H9 (cell line): ENCODE results near the gene PARD6G. TPM values are rescaled to one million over a fixed set of nuclear protein-coding genes. Genes with fewer than 3 reads are reported as not detected.
"Not testable (repeated sequence)": the region's sequence is repeated elsewhere in the genome, so short reads cannot be mapped to it uniquely, and the experiment has no call there.

ENCODE experiments used
- DNase-seq: peaks from one replicate; pipeline ENCODE4 v3.0.0-alpha.2; 2017
- H2AFZ ChIP-seq: one replicate; pipeline ENCODE4 v1.6.1; 2013; ENCODE audit warnings: mild to moderate bottlenecking, low read length, control low read depth, moderate library complexity
- H2AK5ac ChIP-seq: 2 replicates; pipeline ENCODE4 v1.6.1; 2013; ENCODE audit warnings: low read length, control low read depth, mixed read lengths; ENCODE audit not compliant: insufficient read length
- H2BK120ac ChIP-seq: one replicate; pipeline ENCODE4 v1.6.1; 2013; ENCODE audit warnings: low read depth, mild to moderate bottlenecking, low read length, control low read depth, inconsistent platforms; ENCODE audit not compliant: poor library complexity, severe bottlenecking
- H2BK12ac ChIP-seq: 2 replicates; pipeline ENCODE4 v1.6.1; 2013; ENCODE audit warnings: low read length, control low read depth, mixed read lengths, low read depth; ENCODE audit not compliant: insufficient read length
- H2BK15ac ChIP-seq: 2 replicates; pipeline ENCODE4 v1.6.1; 2013; ENCODE audit warnings: low read depth, low read length, control low read depth
- H2BK20ac ChIP-seq: one replicate; pipeline ENCODE4 v1.6.1; 2013; ENCODE audit warnings: low read depth, mild to moderate bottlenecking, low read length, control low read depth, inconsistent platforms; ENCODE audit not compliant: poor library complexity, severe bottlenecking
- H2BK5ac ChIP-seq: 2 replicates; pipeline ENCODE4 v1.6.1; 2013; ENCODE audit warnings: low read length, control low read depth, mixed read lengths; ENCODE audit not compliant: insufficient read length
- H3K14ac ChIP-seq: 2 replicates; pipeline ENCODE4 v1.6.1; 2013; ENCODE audit warnings: low read length, control low read depth; ENCODE audit not compliant: insufficient read depth
- H3K18ac ChIP-seq: 2 replicates; pipeline ENCODE4 v1.6.1; 2013; ENCODE audit warnings: low read depth, mild to moderate bottlenecking, mixed read lengths, low read length, control low read depth; ENCODE audit not compliant: insufficient read length
- H3K23ac ChIP-seq: 2 replicates; pipeline ENCODE4 v1.6.1; 2013; ENCODE audit warnings: low read length, control low read depth, mixed read lengths, low read depth; ENCODE audit not compliant: insufficient read length
- H3K23me2 ChIP-seq: 2 replicates; pipeline ENCODE4 v1.6.1; 2013; ENCODE audit warnings: low read depth, mild to moderate bottlenecking, mixed read lengths, low read length, control low read depth; ENCODE audit not compliant: insufficient read length, poor library complexity, severe bottlenecking
- H3K27ac ChIP-seq: 2 replicates; pipeline ENCODE4 v1.5.1; 2013; ENCODE audit warnings: low read length, control low read depth, mixed read lengths, low read depth; ENCODE audit not compliant: insufficient read length
- H3K27me3 ChIP-seq: 2 replicates; pipeline ENCODE4 v1.6.1; 2013; ENCODE audit warnings: low read length, control low read depth, inconsistent platforms; ENCODE audit not compliant: insufficient read depth
- H3K4ac ChIP-seq: 2 replicates; pipeline ENCODE4 v1.6.1; 2013; ENCODE audit warnings: low read depth, mild to moderate bottlenecking, control low read depth, inconsistent platforms, low read length, moderate library complexity
- H3K4me1 ChIP-seq: 2 replicates; pipeline ENCODE4 v1.6.1; 2013; ENCODE audit warnings: low read length, control low read depth, inconsistent platforms; ENCODE audit not compliant: insufficient read depth
- H3K4me2 ChIP-seq: 2 replicates; pipeline ENCODE4 v1.6.1; 2013; ENCODE audit warnings: low read length, control low read depth, mixed read lengths; ENCODE audit not compliant: insufficient read length, insufficient read depth
- H3K56ac ChIP-seq: 2 replicates; pipeline ENCODE4 v1.6.1; 2013; ENCODE audit warnings: low read depth, mild to moderate bottlenecking, mixed read lengths, low read length, control low read depth; ENCODE audit not compliant: insufficient read length
- H3K79me1 ChIP-seq: 2 replicates; pipeline ENCODE4 v1.6.1; 2013; ENCODE audit warnings: low read depth, mild to moderate bottlenecking, moderate library complexity, low read length, control low read depth, inconsistent platforms; ENCODE audit not compliant: insufficient read depth, poor library complexity, severe bottlenecking
- H3K79me2 ChIP-seq: 2 replicates; pipeline ENCODE4 v1.6.1; 2013; ENCODE audit warnings: low read length, control low read depth, inconsistent platforms; ENCODE audit not compliant: insufficient read depth
- H3K9ac ChIP-seq: 2 replicates; pipeline ENCODE4 v1.6.1; 2013; ENCODE audit warnings: low read length, control low read depth, mixed read lengths; ENCODE audit not compliant: insufficient read length; ENCODE audit errors: extremely low read depth
- H3K9me3 ChIP-seq: one replicate; pipeline ENCODE4 v1.6.1; 2013; ENCODE audit warnings: low read depth, low read length, inconsistent platforms; ENCODE audit not compliant: control insufficient read depth
- H3T11ph ChIP-seq: one replicate; pipeline ENCODE4 v1.6.1; 2013; ENCODE audit warnings: mild to moderate bottlenecking, low read length, control low read depth, inconsistent platforms
- H4K20me1 ChIP-seq: one replicate; pipeline ENCODE4 v1.6.1; 2013; ENCODE audit not compliant: control insufficient read depth, insufficient read length, insufficient read depth
- H4K5ac ChIP-seq: 2 replicates; pipeline ENCODE4 v1.6.1; 2013; ENCODE audit warnings: low read depth, mild to moderate bottlenecking, mixed read lengths, low read length, control low read depth; ENCODE audit not compliant: insufficient read length
- H4K8ac ChIP-seq: replicated peaks from 2 replicates; pipeline ENCODE4 v1.6.1; 2013; ENCODE audit warnings: low read length, control low read depth, mixed read lengths, low read depth; ENCODE audit not compliant: insufficient read length
- H4K91ac ChIP-seq: 2 replicates; pipeline ENCODE4 v1.6.1; 2013; ENCODE audit warnings: low read depth, mild to moderate bottlenecking, moderate library complexity, mixed read lengths, low read length, control low read depth; ENCODE audit not compliant: insufficient read length
- H3K27ac Mint-ChIP-seq, 3 experiments: 2 replicates in 2 of 3; 3 replicates in 1 of 3; pipeline ENCODE4 v1.8.0; 2020 to 2021; ENCODE audit warnings: mixed read lengths in 3 of 3, mild to moderate bottlenecking in 1 of 3, moderate library complexity in 1 of 3
- H3K27me3 Mint-ChIP-seq: 2 replicates; pipeline ENCODE4 v1.8.0; 2021; ENCODE audit warnings: low read depth, mild to moderate bottlenecking, moderate library complexity, mixed read lengths
- H3K36me3 Mint-ChIP-seq, 3 experiments: 2 replicates in 2 of 3; 3 replicates in 1 of 3; pipeline ENCODE4 v1.8.0; 2020 to 2021; ENCODE audit warnings: low read depth in 3 of 3, mixed read lengths in 3 of 3; ENCODE audit not compliant: insufficient read depth in 1 of 3
- H3K4me1 Mint-ChIP-seq, 2 experiments: 2 replicates each; pipeline ENCODE4 v1.8.0; 2020; ENCODE audit warnings: mixed read lengths in 2 of 2
- H3K4me3 Mint-ChIP-seq, 2 experiments: 2 replicates in 1 of 2; 3 replicates in 1 of 2; pipeline ENCODE4 v1.8.0; 2020 to 2021; ENCODE audit warnings: mild to moderate bottlenecking in 2 of 2, mixed read lengths in 2 of 2, moderate library complexity in 1 of 2
- H3K9me3 Mint-ChIP-seq, 2 experiments: 2 replicates in 1 of 2; 3 replicates in 1 of 2; pipeline ENCODE4 v1.8.0; 2020; ENCODE audit warnings: mild to moderate bottlenecking in 2 of 2, mixed read lengths in 2 of 2, moderate library complexity in 1 of 2
- WGBS: extraction: QIAGEN DNeasy Blood & Tissue Kit; methylation state at CpG from one replicate; pipeline ENCODE4 v1.1.7; 2013; ENCODE audit warnings: missing lambda C conversion rate, low lambda C conversion rate, mixed read lengths; ENCODE audit not compliant: insufficient read length; ENCODE audit errors: extremely low coverage; 5-methylcytosine and 5-hydroxymethylcytosine counted together
- total RNA-seq: library from RNA; stranded (reverse); gene quantifications from 2 replicates; pipeline ENCODE4 v1.2.1, GENCODE V29; 2021
- TF ChIP-seq, protein P1 (sequence below): fragments of 200-600 bp; sonication (generic); conservative IDR thresholded peaks from 3 replicates; pipeline ENCODE4 v1.8.0; 2021; ENCODE audit warnings: antibody characterized with exemption, mild to moderate bottlenecking

Gene PARD6G
- total RNA-seq, 1 experiment from 2014 or later = 11.2 TPM

DNA sequence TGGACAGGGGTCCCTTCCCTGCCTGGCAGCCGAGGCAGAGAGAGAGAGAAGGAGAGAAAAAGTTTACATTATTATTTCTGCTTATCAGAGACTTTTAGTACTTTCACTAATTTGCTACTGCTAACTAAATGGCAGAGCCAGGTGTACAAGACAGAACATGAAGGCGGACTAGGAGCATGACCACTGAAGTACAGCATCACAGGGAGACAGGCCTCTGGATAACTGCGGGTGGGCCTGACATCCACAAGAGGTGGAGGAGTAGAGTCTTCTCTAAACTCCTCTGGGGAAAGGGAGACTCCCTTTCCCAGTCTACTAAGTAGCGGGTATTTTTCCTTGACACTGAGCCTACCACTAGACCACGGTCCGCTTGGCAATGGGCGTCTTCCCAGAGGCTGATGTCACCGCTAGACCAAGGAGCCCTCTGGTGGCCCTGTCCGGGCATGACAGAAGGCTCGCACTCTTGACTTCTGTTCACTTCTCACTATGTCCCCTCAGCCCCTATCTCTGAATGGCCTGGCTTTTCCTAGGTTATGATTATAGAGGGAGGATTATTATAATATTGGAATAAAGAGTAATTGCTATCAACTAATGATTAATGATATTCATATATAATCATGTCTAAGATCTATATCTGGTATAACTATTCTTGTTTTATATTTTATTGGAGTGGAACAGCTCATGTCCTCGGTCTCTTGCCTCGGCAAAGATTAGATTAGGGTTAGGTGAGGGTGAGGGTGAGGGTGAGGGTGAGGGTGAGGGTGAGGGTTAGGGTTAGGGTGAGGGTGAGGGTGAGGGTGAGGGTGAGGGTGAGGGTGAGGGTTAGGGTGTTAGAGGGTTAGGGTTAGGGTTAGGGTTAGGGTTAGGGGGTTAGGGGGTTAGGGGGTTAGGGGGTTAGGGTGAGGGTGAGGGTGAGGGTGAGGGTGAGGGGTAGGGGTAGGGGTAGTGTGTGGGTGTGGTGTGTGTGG, 10.5 kb upstream of the PARD6G start:
- not testable (repeated sequence) for H2BK12ac ChIP-seq, H2BK15ac ChIP-seq, H3K23ac ChIP-seq, H3T11ph ChIP-seq, H3K27me3 ChIP-seq, H3K9me3 ChIP-seq, H4K20me1 ChIP-seq, H3K27ac Mint-ChIP-seq, H3K4me1 Mint-ChIP-seq, H4K91ac ChIP-seq, H3K18ac ChIP-seq, H3K4me3 Mint-ChIP-seq, H3K14ac ChIP-seq, H3K27ac ChIP-seq, H4K5ac ChIP-seq, H2AFZ ChIP-seq, H3K23me2 ChIP-seq, H3K36me3 Mint-ChIP-seq, H3K4me2 ChIP-seq, H3K9ac ChIP-seq, H4K8ac ChIP-seq, H2BK20ac ChIP-seq, H2BK120ac ChIP-seq, H2BK5ac ChIP-seq, H3K56ac ChIP-seq, H2AK5ac ChIP-seq, H3K79me2 ChIP-seq, H3K79me1 ChIP-seq, H3K4me1 ChIP-seq, H3K4ac ChIP-seq
- Mint-ChIP-seq H3K9me3 (peaks cover 43 to 52% of the 10 kb centered on the region in 2 experiments), H3K27me3 (peaks cover 19% of the 10 kb centered on the region)
- peak; percentile 81 for DNase-seq
- no CpG with 5 or more reads among the region's 12 CpGs for WGBS
- TF ChIP-seq, protein P1, sequence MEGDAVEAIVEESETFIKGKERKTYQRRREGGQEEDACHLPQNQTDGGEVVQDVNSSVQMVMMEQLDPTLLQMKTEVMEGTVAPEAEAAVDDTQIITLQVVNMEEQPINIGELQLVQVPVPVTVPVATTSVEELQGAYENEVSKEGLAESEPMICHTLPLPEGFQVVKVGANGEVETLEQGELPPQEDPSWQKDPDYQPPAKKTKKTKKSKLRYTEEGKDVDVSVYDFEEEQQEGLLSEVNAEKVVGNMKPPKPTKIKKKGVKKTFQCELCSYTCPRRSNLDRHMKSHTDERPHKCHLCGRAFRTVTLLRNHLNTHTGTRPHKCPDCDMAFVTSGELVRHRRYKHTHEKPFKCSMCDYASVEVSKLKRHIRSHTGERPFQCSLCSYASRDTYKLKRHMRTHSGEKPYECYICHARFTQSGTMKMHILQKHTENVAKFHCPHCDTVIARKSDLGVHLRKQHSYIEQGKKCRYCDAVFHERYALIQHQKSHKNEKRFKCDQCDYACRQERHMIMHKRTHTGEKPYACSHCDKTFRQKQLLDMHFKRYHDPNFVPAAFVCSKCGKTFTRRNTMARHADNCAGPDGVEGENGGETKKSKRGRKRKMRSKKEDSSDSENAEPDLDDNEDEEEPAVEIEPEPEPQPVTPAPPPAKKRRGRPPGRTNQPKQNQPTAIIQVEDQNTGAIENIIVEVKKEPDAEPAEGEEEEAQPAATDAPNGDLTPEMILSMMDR = peak; percentile 88
